SK-N-SH treated with all-trans-retinoic acid at 6 μM for 48 hours (cell line): Measurements from ENCODE around the gene DLG2.

Experiments used
- ATAC-seq: fragments of 200-7000 bp; cut with Tn5 transposase; 3 replicates; pipeline ENCODE4 v1.9.1; 2020; ENCODE audit warnings: mild to moderate bottlenecking, moderate library complexity
- ARNTL ChIP-seq: fragments of 450-650 bp; formaldehyde crosslinking; IDR thresholded peaks from 2 replicates; pipeline ENCODE4 v1.5.0; 2020; ENCODE audit warnings: low read depth, mild to moderate bottlenecking, moderate library complexity, borderline replicate concordance
- BACH2 ChIP-seq: fragments of 250-450 bp; sonication (Bioruptor Pico); IDR thresholded peaks from 2 replicates; pipeline ENCODE4 v1.9.0; 2021; ENCODE audit warnings: mild to moderate bottlenecking, borderline replicate concordance
- CSDC2 ChIP-seq: fragments of 250-450 bp; sonication (Bioruptor Pico); IDR thresholded peaks from 2 replicates; pipeline ENCODE4 v1.5.0; 2020; ENCODE audit warnings: mild to moderate bottlenecking, moderate library complexity
- CSRNP3 ChIP-seq: fragments of 250-450 bp; sonication (Bioruptor Pico); IDR thresholded peaks from 2 replicates; pipeline ENCODE4 v1.5.1; 2021; ENCODE audit warnings: mild to moderate bottlenecking, moderate library complexity
- ESRRG ChIP-seq: fragments of 250-450 bp; sonication (Bioruptor Pico); IDR thresholded peaks from 2 replicates; pipeline ENCODE4 v1.6.1; 2021; ENCODE audit warnings: mild to moderate bottlenecking
- GLIS3 ChIP-seq: fragments of 250-450 bp; sonication (Bioruptor Pico); IDR thresholded peaks from 2 replicates; pipeline ENCODE4 v1.5.0; 2020; ENCODE audit warnings: mild to moderate bottlenecking, moderate library complexity
- ISL1 ChIP-seq: fragments of 250-450 bp; sonication (Bioruptor Pico); IDR thresholded peaks from 2 replicates; pipeline ENCODE4 v2.1.2; 2022; ENCODE audit warnings: mild to moderate bottlenecking, moderate library complexity
- OSR1 ChIP-seq: fragments of 250-450 bp; sonication (Bioruptor Pico); IDR thresholded peaks from 2 replicates; pipeline ENCODE4 v1.8.0; 2022; ENCODE audit warnings: moderate library complexity, mild to moderate bottlenecking, inconsistent platforms
- PATZ1 ChIP-seq: fragments of 250-450 bp; sonication (Bioruptor Pico); IDR thresholded peaks from 2 replicates; pipeline ENCODE4 v1.8.0; 2020; ENCODE audit warnings: mild to moderate bottlenecking, moderate library complexity, borderline replicate concordance
- POU6F1 ChIP-seq: fragments of 250-450 bp; sonication (Bioruptor Pico); IDR thresholded peaks from 2 replicates; pipeline ENCODE4 v1.8.0; 2021; ENCODE audit warnings: low read depth, mild to moderate bottlenecking, moderate library complexity, borderline replicate concordance
- PPARA ChIP-seq: fragments of 250-450 bp; sonication (Bioruptor Pico); IDR thresholded peaks from 2 replicates; pipeline ENCODE4 v1.5.0; 2020; ENCODE audit warnings: mild to moderate bottlenecking, borderline replicate concordance
- RARB ChIP-seq: fragments of 250-450 bp; sonication (Bioruptor Pico); IDR thresholded peaks from 2 replicates; pipeline ENCODE4 v1.8.0; 2021; ENCODE audit warnings: mild to moderate bottlenecking, moderate library complexity
- SNAI2 ChIP-seq: fragments of 250-450 bp; sonication (Bioruptor Pico); IDR thresholded peaks from 2 replicates; pipeline ENCODE4 v1.5.0; 2020; ENCODE audit warnings: mild to moderate bottlenecking, moderate library complexity
- TCF4 ChIP-seq: fragments of 250-450 bp; sonication (Bioruptor Pico); IDR thresholded peaks from 2 replicates; pipeline ENCODE4 v1.8.0; 2021; ENCODE audit warnings: mild to moderate bottlenecking, moderate library complexity, borderline replicate concordance
- TSHZ2 ChIP-seq: fragments of 250-450 bp; sonication (Bioruptor Pico); IDR thresholded peaks from 2 replicates; pipeline ENCODE4 v1.5.0; 2020; ENCODE audit warnings: mild to moderate bottlenecking, moderate library complexity
- ZC3H10 ChIP-seq: fragments of 250-450 bp; sonication (Bioruptor Pico); IDR thresholded peaks from 2 replicates; pipeline ENCODE4 v1.5.1; 2021; ENCODE audit warnings: mild to moderate bottlenecking, moderate library complexity
- ZFP3 ChIP-seq: fragments of 250-450 bp; sonication (Bioruptor Pico); IDR thresholded peaks from 2 replicates; pipeline ENCODE4 v1.5.0; 2020; ENCODE audit warnings: mild to moderate bottlenecking, moderate library complexity
- ZFP30 ChIP-seq: fragments of 450-650 bp; formaldehyde crosslinking; IDR thresholded peaks from 2 replicates; pipeline ENCODE4 v1.5.0; 2022; ENCODE audit warnings: mild to moderate bottlenecking, moderate library complexity
- ZNF565 ChIP-seq: fragments of 450-650 bp; formaldehyde crosslinking; conservative IDR thresholded peaks from 2 replicates; pipeline ENCODE4 v1.5.0; 2020; ENCODE audit warnings: low read depth, mild to moderate bottlenecking, moderate library complexity
- ZNF8 ChIP-seq: fragments of 450-650 bp; formaldehyde crosslinking; IDR thresholded peaks from 2 replicates; pipeline ENCODE4 v1.5.0; 2020; ENCODE audit warnings: mild to moderate bottlenecking, moderate library complexity

Gene DLG2

DNA sequence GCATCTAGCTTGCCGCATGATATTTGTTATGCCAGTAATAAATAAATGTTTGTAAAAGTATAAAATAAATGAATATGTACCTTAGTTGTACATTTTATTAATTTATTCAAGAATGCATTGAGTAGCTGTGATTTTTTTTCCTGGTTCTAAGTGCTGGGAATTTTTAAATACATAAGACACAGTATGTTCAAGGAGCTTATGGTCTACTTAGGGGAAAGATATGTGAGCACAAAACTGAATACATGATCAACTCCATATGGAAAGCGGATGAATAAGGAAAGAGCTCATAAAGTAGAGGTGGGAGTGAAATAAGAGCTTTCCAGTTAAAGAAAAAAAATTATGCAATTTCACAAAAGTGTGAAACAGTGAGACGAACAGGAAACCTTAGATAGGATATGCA is 1396.7 kb downstream of the DLG2 start:
- no peak for TF ChIP-seq RARB (CRISPR knock-in tag)
- no peak for TF ChIP-seq ISL1 (CRISPR knock-in tag)
- TF ChIP-seq POU6F1 = no peak
- no peak for TF ChIP-seq BACH2 (CRISPR knock-in tag)
- TF ChIP-seq ESRRG = no peak
- no peak for TF ChIP-seq TSHZ2 (CRISPR knock-in tag)
- ATAC-seq = no peak

DNA sequence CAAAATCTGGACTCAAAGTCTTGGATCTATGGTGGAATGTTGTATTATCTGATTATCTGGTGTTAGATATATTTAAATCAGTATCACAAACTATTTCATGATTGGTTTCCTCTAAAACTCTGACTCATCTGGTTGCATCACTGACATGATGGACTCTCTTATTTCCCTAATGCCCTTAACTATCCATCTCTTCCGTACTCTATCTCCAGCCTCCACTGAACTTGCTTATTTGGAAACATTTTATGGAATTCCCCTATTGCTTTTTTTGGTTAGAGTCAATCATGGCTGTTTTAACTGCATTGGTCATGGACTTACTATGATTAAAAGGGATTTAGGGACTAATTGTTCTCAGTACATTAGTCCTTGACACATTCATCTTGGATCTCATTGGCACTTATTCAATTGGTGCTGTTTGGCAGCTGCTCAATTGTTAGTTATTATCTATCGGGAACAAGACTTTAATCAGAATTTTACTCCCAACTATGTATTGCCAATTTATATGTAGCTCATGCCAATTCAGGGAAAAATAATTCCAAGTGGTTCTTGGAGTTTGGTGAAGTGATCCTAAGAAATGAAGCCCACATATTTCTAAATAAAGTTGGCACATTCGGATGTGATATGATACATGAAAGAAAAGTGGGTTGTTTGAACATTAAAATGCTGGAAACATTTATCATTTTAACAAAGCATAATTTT is 1399.0 kb downstream of the DLG2 start:
- TF ChIP-seq ISL1 (CRISPR knock-in tag) (no peak), OSR1 (CRISPR knock-in tag) (no peak), CSDC2 (CRISPR knock-in tag) (no peak), ZFP3 (CRISPR knock-in tag) (no peak), CSRNP3 (CRISPR knock-in tag) (no peak), PPARA (no peak), ARNTL (CRISPR knock-in tag) (no peak), BACH2 (CRISPR knock-in tag) (no peak), ZNF8 (CRISPR knock-in tag) (no peak), POU6F1 (no peak), ZC3H10 (CRISPR knock-in tag) (no peak), GLIS3 (CRISPR knock-in tag) (no peak), ESRRG (no peak), PATZ1 (CRISPR knock-in tag) (no peak), ZFP30 (CRISPR knock-in tag) (no peak), RARB (CRISPR knock-in tag) (no peak), SNAI2 (CRISPR knock-in tag) (no peak), ZNF565 (CRISPR knock-in tag) (no peak)
- no peak for ATAC-seq

DNA sequence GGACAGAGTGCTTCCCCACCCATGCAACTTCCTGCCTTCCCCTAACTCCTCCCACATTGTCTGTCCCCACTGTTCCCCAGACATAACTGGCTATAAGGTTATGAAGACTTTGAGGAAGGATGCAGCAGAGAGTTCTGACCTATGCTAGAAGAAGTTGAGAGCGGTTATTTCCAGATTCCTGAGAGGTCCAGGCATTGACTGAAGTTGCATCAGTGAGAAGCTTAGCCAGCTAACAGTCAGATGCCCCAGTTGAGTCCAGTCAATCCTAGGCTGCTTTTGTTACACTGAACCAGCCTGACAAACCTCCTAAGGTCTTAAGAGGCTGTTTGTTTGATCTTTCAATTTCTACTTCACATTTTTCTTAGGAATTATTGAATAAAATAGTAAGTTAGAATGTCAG is 1403.1 kb downstream of the DLG2 start:
- TF ChIP-seq TCF4 (no peak), ZNF8 (CRISPR knock-in tag) (no peak), CSDC2 (CRISPR knock-in tag) (no peak), ZFP3 (CRISPR knock-in tag) (no peak), SNAI2 (CRISPR knock-in tag) (no peak), BACH2 (CRISPR knock-in tag) (no peak)
- ATAC-seq = no peak
